Stimulated activated memory B cell treated with anti-CD40 and anti-IgM and Interleukin-4, amounts not matched to agents 10 μg/mL and 1 μg/mL and 100 μg/mL, for 72 hours (primary cell): Measurements from ENCODE around the gene SPTBN4.
A peak's percentile ranks its signal among the peaks of the same experiment; 100 is the strongest.
"Not testable (repeated sequence)": the region's sequence is repeated elsewhere in the genome, so short reads cannot be mapped to it uniquely, and the experiment has no call there.

ENCODE experiments used
- ATAC-seq: fragments of 150-1000 bp; cut with Tn5 transposase; 2 replicates; pipeline ENCODE4 v1.10.0; 2021
- H3K27ac Mint-ChIP-seq: one replicate; pipeline ENCODE4 v1.8.0; 2022; ENCODE audit warnings: mild to moderate bottlenecking, mixed read lengths
- H3K27me3 Mint-ChIP-seq: one replicate; pipeline ENCODE4 v1.8.0; 2022; ENCODE audit warnings: mixed read lengths
- H3K36me3 Mint-ChIP-seq: one replicate; pipeline ENCODE4 v1.8.0; 2022; ENCODE audit warnings: mixed read lengths
- H3K4me1 Mint-ChIP-seq: one replicate; pipeline ENCODE4 v1.8.0; 2022; ENCODE audit warnings: mixed read lengths
- H3K4me3 Mint-ChIP-seq: one replicate; pipeline ENCODE4 v1.8.0; 2022; ENCODE audit warnings: mild to moderate bottlenecking, moderate library complexity, mixed read lengths
- H3K9me3 Mint-ChIP-seq: one replicate; pipeline ENCODE4 v1.8.0; 2022; ENCODE audit warnings: mixed read lengths

The SPTBN4 gene

GRCh38 chr19:40584007-40584406, 117.2 kb downstream of the SPTBN4 start:
- ATAC-seq: no peak
- Mint-ChIP-seq H3K4me1 (peaks cover 43% of the 10 kb centered on the region), H3K9me3 (no peaks in the 10 kb centered on the region), H3K27me3 (no peaks in the 10 kb centered on the region), H3K27ac (peak overlapping the region; percentile 35), H3K4me3 (no peak overlapping the region), H3K36me3 (peaks cover 80% of the 10 kb centered on the region)

- no peak for ATAC-seq
- H3K27ac Mint-ChIP-seq: peak overlapping the region; percentile 27
- H3K4me3 Mint-ChIP-seq: no peak overlapping the region
- peaks cover 32% of the 10 kb centered on the region for H3K4me1 Mint-ChIP-seq
- no peaks in the 10 kb centered on the region for H3K27me3 Mint-ChIP-seq
- H3K36me3 Mint-ChIP-seq: peaks cover 90% of the 10 kb centered on the region
- H3K9me3 Mint-ChIP-seq: no peaks in the 10 kb centered on the region
Observed at GRCh38 chr19:40585241-40585981, 118.6 kb downstream of the SPTBN4 start.

GRCh38 chr19:40585982-40586422, 119.2 kb downstream of the SPTBN4 start:
- Mint-ChIP-seq H3K36me3 (peaks cover 90% of the 10 kb centered on the region), H3K4me1 (peaks cover 26% of the 10 kb centered on the region), H3K9me3 (no peaks in the 10 kb centered on the region), H3K27me3 (no peaks in the 10 kb centered on the region), H3K27ac (peak overlapping the region; percentile 27), H3K4me3 (no peak overlapping the region)
- ATAC-seq: no peak

GRCh38 chr19:40586611-40587010, 119.8 kb downstream of the SPTBN4 start:
- Mint-ChIP-seq H3K36me3 (peaks cover 90% of the 10 kb centered on the region), H3K27ac (peak overlapping the region; percentile 27)

GRCh38 chr19:40588110-40588854, 121.5 kb downstream of the SPTBN4 start:
- no peak for ATAC-seq
- H3K4me3 Mint-ChIP-seq: no peak overlapping the region
- H3K9me3 Mint-ChIP-seq: no peaks in the 10 kb centered on the region
- H3K4me1 Mint-ChIP-seq: peaks cover 25% of the 10 kb centered on the region
- H3K36me3 Mint-ChIP-seq: peaks cover 81% of the 10 kb centered on the region
- H3K27me3 Mint-ChIP-seq: no peaks in the 10 kb centered on the region
- H3K27ac Mint-ChIP-seq: no peak overlapping the region

More at GRCh38 chr19:40586611-40587010, 119.8 kb downstream of the SPTBN4 start:
- ATAC-seq: no peak
- no peaks in the 10 kb centered on the region for H3K27me3 Mint-ChIP-seq
- H3K9me3 Mint-ChIP-seq: no peaks in the 10 kb centered on the region
- peaks cover 25% of the 10 kb centered on the region for H3K4me1 Mint-ChIP-seq
- no peak overlapping the region for H3K4me3 Mint-ChIP-seq

GRCh38 chr19:40588926-40589569, 122.2 kb downstream of the SPTBN4 start:
- H3K36me3 Mint-ChIP-seq: peaks cover 73% of the 10 kb centered on the region
- H3K9me3 Mint-ChIP-seq: no peaks in the 10 kb centered on the region

GRCh38 chr19:40589591-40590429, 123.0 kb downstream of the SPTBN4 start:
- H3K27ac Mint-ChIP-seq: no peak overlapping the region
- peaks cover 21% of the 10 kb centered on the region for H3K4me1 Mint-ChIP-seq
- H3K4me3 Mint-ChIP-seq: no peak overlapping the region
- ATAC-seq: no peak
- H3K27me3 Mint-ChIP-seq: no peaks in the 10 kb centered on the region
- H3K36me3 Mint-ChIP-seq: peaks cover 66% of the 10 kb centered on the region
- H3K9me3 Mint-ChIP-seq: no peaks in the 10 kb centered on the region

More at GRCh38 chr19:40588926-40589569, 122.2 kb downstream of the SPTBN4 start:
- no peaks in the 10 kb centered on the region for H3K27me3 Mint-ChIP-seq
- no peak overlapping the region for H3K4me3 Mint-ChIP-seq
- H3K27ac Mint-ChIP-seq: no peak overlapping the region
- ATAC-seq: no peak
- peaks cover 20% of the 10 kb centered on the region for H3K4me1 Mint-ChIP-seq

GRCh38 chr19:40590464-40591265, 123.9 kb downstream of the SPTBN4 start:
- H3K27ac Mint-ChIP-seq: no peak overlapping the region
- H3K36me3 Mint-ChIP-seq: peaks cover 64% of the 10 kb centered on the region
- peaks cover 21% of the 10 kb centered on the region for H3K4me1 Mint-ChIP-seq
- no peak overlapping the region for H3K4me3 Mint-ChIP-seq
- H3K27me3 Mint-ChIP-seq: no peaks in the 10 kb centered on the region
- ATAC-seq: no peak
- H3K9me3 Mint-ChIP-seq: no peaks in the 10 kb centered on the region

- not testable (repeated sequence) for H3K9me3 Mint-ChIP-seq, H3K4me3 Mint-ChIP-seq, ATAC-seq, H3K27me3 Mint-ChIP-seq, H3K27ac Mint-ChIP-seq
- peaks cover 53% of the 10 kb centered on the region for H3K36me3 Mint-ChIP-seq
- H3K4me1 Mint-ChIP-seq: peaks cover 13% of the 10 kb centered on the region
Observed at GRCh38 chr19:40591724-40592123, 124.9 kb downstream of the SPTBN4 start.

- H3K27ac Mint-ChIP-seq: no peak overlapping the region
- peak; percentile 69 for ATAC-seq
- H3K4me3 Mint-ChIP-seq: no peak overlapping the region
- no peaks in the 10 kb centered on the region for H3K9me3 Mint-ChIP-seq
- H3K36me3 Mint-ChIP-seq: peaks cover 49% of the 10 kb centered on the region
- peaks cover 15% of the 10 kb centered on the region for H3K4me1 Mint-ChIP-seq
- H3K27me3 Mint-ChIP-seq: peaks cover 14% of the 10 kb centered on the region
Observed at GRCh38 chr19:40592170-40592569, 125.4 kb downstream of the SPTBN4 start.

GRCh38 chr19:40594255-40594654, 127.5 kb downstream of the SPTBN4 start:
- Mint-ChIP-seq H3K4me1 (peaks cover 31% of the 10 kb centered on the region), H3K9me3 (no peaks in the 10 kb centered on the region), H3K4me3 (no peak overlapping the region), H3K36me3 (peaks cover 31% of the 10 kb centered on the region), H3K27me3 (peaks cover 35% of the 10 kb centered on the region), H3K27ac (no peak overlapping the region)
- no peak for ATAC-seq

GRCh38 chr19:40594657-40595091, 127.9 kb downstream of the SPTBN4 start:
- peaks cover 27% of the 10 kb centered on the region for H3K36me3 Mint-ChIP-seq
- no peak overlapping the region for H3K4me3 Mint-ChIP-seq
- no peak for ATAC-seq
- H3K27me3 Mint-ChIP-seq: peaks cover 39% of the 10 kb centered on the region
- no peak overlapping the region for H3K27ac Mint-ChIP-seq
- H3K4me1 Mint-ChIP-seq: peaks cover 36% of the 10 kb centered on the region
- H3K9me3 Mint-ChIP-seq: no peaks in the 10 kb centered on the region

- Mint-ChIP-seq H3K4me3 (no peak overlapping the region), H3K36me3 (peaks cover 6% of the 10 kb centered on the region), H3K27me3 (peaks cover 58% of the 10 kb centered on the region), H3K27ac (no peak overlapping the region), H3K9me3 (no peaks in the 10 kb centered on the region), H3K4me1 (peaks cover 50% of the 10 kb centered on the region)
- no peak for ATAC-seq
Observed at GRCh38 chr19:40596608-40597328, 130.0 kb downstream of the SPTBN4 start.
